Heart left ventricle (tissue), 13 donors: ENCODE results near the gene NPAS2.

Source experiments
- CTCF ChIP-seq, 12 donors: fragments of 200-600 bp; sonication (generic) in 4 of 12; IDR thresholded peaks; one replicate each; pipeline versions ENCODE4 v1.5.0 to v1.8.0; 2018 to 2022; ENCODE audit warnings: antibody characterized with exemption in 12 of 12, mild to moderate bottlenecking in 5 of 12
- POLR2A ChIP-seq, 2 donors: fragments of 450-650 bp; IDR thresholded peaks; one replicate each; pipeline ENCODE4 v1.6.1; 2017; ENCODE audit warnings: antibody characterized with exemption in 2 of 2, mild to moderate bottlenecking in 2 of 2, moderate library complexity in 2 of 2
- donor health status: ischemic (EF 13 %, LVEDD 7.1; RV severe dilation, severe dysfunction).
- donor health status: DM: no; HTN: yes; CAD: no.
- donor health status: DM: no; HTN: no; CAD: no.
- donor health status: ischemic (EF 25% LVEDD 6.9; RV normal size, moderate dysfunction).
- donor health status: ischemic (EF 25% LVEDD 5.7; RV mildly dilated, moderate dysfunction).
- donor health status: ischemic (EF 35%, LVEDD 5.7; RV mildly dilated, moderate dysfunction).
- donor health status: nonischemic (EF 11% LVEDD 7.7; RV severe dilation, severe dysfunction).
- donor health status: DM: yes; HTN: yes; CAD: no.
- donor health status: PGD.
- donor health status: ischemic (EF 29% LVEDD 5.4; RV normal size, mild dysfunction).
- donor health status: nonischemic (EF 23%, LVEDD 6.1; RV moderate dilation, normal function).

- TF ChIP-seq CTCF (IDR thresholded peaks at IDR 0.05) (no peak), POLR2A (IDR thresholded peaks at IDR 0.05) (no peak)
These were observed 145.7 kb downstream of the NPAS2 start for GRCh38 chr2:100965596-100965995.
